ENCODE measurements around the gene LRCH1.

DNA sequence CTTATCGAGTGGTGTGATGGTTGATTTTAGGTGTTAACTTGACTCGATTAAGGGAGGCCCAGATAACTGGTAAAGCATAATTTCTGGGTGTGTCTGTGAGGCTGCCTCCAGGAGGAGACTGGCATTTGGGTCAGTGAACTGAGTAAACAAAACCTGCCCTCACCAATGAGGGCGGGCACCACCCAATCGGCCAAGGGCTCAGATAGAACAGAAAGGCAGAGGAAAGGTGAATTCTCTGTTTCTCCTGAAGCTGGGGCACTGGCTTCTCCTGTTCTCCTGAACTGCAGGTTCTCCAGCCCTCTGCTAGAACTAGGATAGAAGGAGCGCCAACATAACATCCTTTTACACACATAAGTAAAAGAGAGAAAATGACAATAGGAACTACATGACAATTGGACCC, 208.9 kb downstream of the LRCH1 start:
- TF ChIP-seq, protein P1, sequence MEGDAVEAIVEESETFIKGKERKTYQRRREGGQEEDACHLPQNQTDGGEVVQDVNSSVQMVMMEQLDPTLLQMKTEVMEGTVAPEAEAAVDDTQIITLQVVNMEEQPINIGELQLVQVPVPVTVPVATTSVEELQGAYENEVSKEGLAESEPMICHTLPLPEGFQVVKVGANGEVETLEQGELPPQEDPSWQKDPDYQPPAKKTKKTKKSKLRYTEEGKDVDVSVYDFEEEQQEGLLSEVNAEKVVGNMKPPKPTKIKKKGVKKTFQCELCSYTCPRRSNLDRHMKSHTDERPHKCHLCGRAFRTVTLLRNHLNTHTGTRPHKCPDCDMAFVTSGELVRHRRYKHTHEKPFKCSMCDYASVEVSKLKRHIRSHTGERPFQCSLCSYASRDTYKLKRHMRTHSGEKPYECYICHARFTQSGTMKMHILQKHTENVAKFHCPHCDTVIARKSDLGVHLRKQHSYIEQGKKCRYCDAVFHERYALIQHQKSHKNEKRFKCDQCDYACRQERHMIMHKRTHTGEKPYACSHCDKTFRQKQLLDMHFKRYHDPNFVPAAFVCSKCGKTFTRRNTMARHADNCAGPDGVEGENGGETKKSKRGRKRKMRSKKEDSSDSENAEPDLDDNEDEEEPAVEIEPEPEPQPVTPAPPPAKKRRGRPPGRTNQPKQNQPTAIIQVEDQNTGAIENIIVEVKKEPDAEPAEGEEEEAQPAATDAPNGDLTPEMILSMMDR (IDR thresholded peaks at IDR 0.05; ENCODE audit: borderline replicate concordance, extremely low read depth, low read length, poor library complexity, severe bottlenecking), result no peak
- TF ChIP-seq EZH2 (IDR thresholded peaks at IDR 0.05; ENCODE audit: borderline replicate concordance, low read depth, low read length, severe bottlenecking), result no peak
